Activated CD8-positive, alpha-beta memory T cell treated with anti-CD3 and anti-CD28 coated beads for 48 hours (primary cell): ENCODE measurements around the gene IGSF21.
"Not testable (repeated sequence)": the region's sequence is repeated elsewhere in the genome, so short reads cannot be mapped to it uniquely, and the experiment has no call there.

Experiments used
- DNase-seq, 3 experiments: peaks; one replicate each; pipeline ENCODE4 v3.0.0-alpha.2; 2020; ENCODE audit warnings: low read depth in 2 of 3, low spot score in 2 of 3

Gene IGSF21

DNA sequence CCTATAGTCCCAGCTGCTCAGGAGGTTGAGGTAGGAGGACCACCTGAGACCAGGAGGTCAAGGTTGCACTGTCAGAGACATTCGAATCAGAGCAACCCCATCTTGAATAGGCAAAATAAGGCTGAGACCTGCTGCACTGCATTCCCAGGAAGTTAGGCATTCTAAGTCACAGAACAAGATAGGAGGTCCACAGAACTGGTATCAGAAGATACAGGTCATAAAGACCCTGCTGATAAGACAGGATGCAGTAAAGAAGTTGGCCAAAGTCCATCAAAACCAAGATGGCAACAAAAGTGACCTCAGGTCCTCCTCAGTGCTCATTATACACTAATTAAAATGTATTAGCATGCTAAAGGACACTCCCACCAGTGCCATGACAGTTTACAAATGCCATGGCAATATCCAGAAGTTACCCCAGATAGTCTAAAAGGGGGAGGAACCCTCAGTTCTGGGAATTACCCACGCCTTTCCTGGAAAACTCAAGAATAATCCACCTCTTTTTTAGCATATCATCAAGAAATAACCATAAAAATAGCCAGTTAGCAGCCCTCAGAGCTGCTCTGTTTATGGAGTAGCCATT is 307.9 kb downstream of the IGSF21 start:
- DNase-seq = no peak

GRCh38 chr1:18416126-18416525 is 308.5 kb downstream of the IGSF21 start:
- DNase-seq = not testable (repeated sequence)

GRCh38 chr1:18417316-18418269 is 310.0 kb downstream of the IGSF21 start:
- DNase-seq = no peak

DNA sequence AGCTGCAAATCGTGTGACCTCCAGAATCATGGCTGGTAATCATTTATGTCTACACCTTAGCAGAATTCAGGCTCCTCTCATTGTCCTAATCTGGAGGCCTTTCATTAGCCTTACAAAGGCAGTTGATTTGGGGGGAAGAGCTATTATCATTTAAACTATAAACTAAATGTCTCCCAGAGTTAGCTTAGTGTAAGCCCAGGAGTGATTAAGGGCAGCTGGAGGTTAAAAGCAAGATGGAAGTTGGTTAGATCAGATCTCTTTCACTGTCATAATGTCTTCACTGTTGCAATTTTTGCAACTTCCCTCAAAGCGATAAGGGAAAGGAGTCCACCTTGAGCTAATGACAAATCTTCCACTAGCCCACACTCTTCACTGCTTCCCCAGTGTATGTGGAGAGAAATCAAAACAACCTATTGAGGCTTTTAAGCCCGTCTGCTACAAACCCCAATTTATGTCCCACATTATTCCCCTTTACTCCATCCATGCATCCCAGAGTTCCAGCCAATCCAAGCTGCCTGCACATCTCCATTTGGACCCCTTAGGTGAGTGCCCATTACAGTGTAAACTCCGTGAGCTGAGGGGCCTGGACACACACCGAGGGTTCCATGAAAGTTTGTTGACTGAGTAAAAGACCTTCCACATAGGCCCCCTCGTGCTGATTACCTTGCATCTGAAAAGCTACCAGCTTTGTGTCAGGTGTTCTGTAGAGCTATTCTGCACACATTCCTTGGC is 311.7 kb downstream of the IGSF21 start:
- no peak for DNase-seq

GRCh38 chr1:18419845-18420184 is 312.2 kb downstream of the IGSF21 start:
- DNase-seq = no peak

GRCh38 chr1:18422076-18422777 is 314.6 kb downstream of the IGSF21 start:
- DNase-seq = no peak

DNA sequence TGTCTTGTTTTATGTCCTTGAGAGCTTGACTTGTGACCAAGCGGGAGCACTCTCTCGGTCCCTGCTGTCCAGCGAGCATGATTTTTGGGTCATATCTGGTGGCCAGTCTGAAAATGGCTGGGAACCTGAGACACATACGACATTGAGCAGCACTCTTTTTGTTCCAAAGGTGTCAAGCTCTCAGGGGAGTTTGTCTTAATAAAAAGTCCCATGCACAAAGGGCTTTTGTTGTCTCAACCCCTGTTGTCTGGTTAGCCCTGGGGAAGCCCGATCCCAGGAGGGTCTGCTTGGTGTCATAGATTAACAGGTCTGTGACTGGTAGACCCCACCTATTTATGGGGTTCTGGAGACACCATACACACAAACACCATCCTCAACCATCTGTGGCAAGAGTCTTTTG is 315.4 kb downstream of the IGSF21 start:
- no peak for DNase-seq

GRCh38 chr1:18426580-18426979 is 319.0 kb downstream of the IGSF21 start:
- no peak for DNase-seq
